H9 (cell line): ENCODE results near the gene FBP2. TPM values are rescaled to one million over a fixed set of nuclear protein-coding genes. Genes with fewer than 3 reads are reported as not detected.

Experiments used
- DNase-seq: peaks from one replicate; pipeline ENCODE4 v3.0.0-alpha.2; 2017
- H2AFZ ChIP-seq: one replicate; pipeline ENCODE4 v1.6.1; 2013; ENCODE audit warnings: mild to moderate bottlenecking, low read length, control low read depth, moderate library complexity
- H2AK5ac ChIP-seq: 2 replicates; pipeline ENCODE4 v1.6.1; 2013; ENCODE audit warnings: low read length, control low read depth, mixed read lengths; ENCODE audit not compliant: insufficient read length
- H2BK120ac ChIP-seq: one replicate; pipeline ENCODE4 v1.6.1; 2013; ENCODE audit warnings: low read depth, mild to moderate bottlenecking, low read length, control low read depth, inconsistent platforms; ENCODE audit not compliant: poor library complexity, severe bottlenecking
- H2BK12ac ChIP-seq: 2 replicates; pipeline ENCODE4 v1.6.1; 2013; ENCODE audit warnings: low read length, control low read depth, mixed read lengths, low read depth; ENCODE audit not compliant: insufficient read length
- H2BK15ac ChIP-seq: 2 replicates; pipeline ENCODE4 v1.6.1; 2013; ENCODE audit warnings: low read depth, low read length, control low read depth
- H2BK20ac ChIP-seq: one replicate; pipeline ENCODE4 v1.6.1; 2013; ENCODE audit warnings: low read depth, mild to moderate bottlenecking, low read length, control low read depth, inconsistent platforms; ENCODE audit not compliant: poor library complexity, severe bottlenecking
- H2BK5ac ChIP-seq: 2 replicates; pipeline ENCODE4 v1.6.1; 2013; ENCODE audit warnings: low read length, control low read depth, mixed read lengths; ENCODE audit not compliant: insufficient read length
- H3K14ac ChIP-seq: 2 replicates; pipeline ENCODE4 v1.6.1; 2013; ENCODE audit warnings: low read length, control low read depth; ENCODE audit not compliant: insufficient read depth
- H3K18ac ChIP-seq: 2 replicates; pipeline ENCODE4 v1.6.1; 2013; ENCODE audit warnings: low read depth, mild to moderate bottlenecking, mixed read lengths, low read length, control low read depth; ENCODE audit not compliant: insufficient read length
- H3K23ac ChIP-seq: 2 replicates; pipeline ENCODE4 v1.6.1; 2013; ENCODE audit warnings: low read length, control low read depth, mixed read lengths, low read depth; ENCODE audit not compliant: insufficient read length
- H3K23me2 ChIP-seq: 2 replicates; pipeline ENCODE4 v1.6.1; 2013; ENCODE audit warnings: low read depth, mild to moderate bottlenecking, mixed read lengths, low read length, control low read depth; ENCODE audit not compliant: insufficient read length, poor library complexity, severe bottlenecking
- H3K27ac ChIP-seq: 2 replicates; pipeline ENCODE4 v1.5.1; 2013; ENCODE audit warnings: low read length, control low read depth, mixed read lengths, low read depth; ENCODE audit not compliant: insufficient read length
- H3K27me3 ChIP-seq: 2 replicates; pipeline ENCODE4 v1.6.1; 2013; ENCODE audit warnings: low read length, control low read depth, inconsistent platforms; ENCODE audit not compliant: insufficient read depth
- H3K4ac ChIP-seq: 2 replicates; pipeline ENCODE4 v1.6.1; 2013; ENCODE audit warnings: low read depth, mild to moderate bottlenecking, control low read depth, inconsistent platforms, low read length, moderate library complexity
- H3K4me1 ChIP-seq: 2 replicates; pipeline ENCODE4 v1.6.1; 2013; ENCODE audit warnings: low read length, control low read depth, inconsistent platforms; ENCODE audit not compliant: insufficient read depth
- H3K4me2 ChIP-seq: 2 replicates; pipeline ENCODE4 v1.6.1; 2013; ENCODE audit warnings: low read length, control low read depth, mixed read lengths; ENCODE audit not compliant: insufficient read length, insufficient read depth
- H3K56ac ChIP-seq: 2 replicates; pipeline ENCODE4 v1.6.1; 2013; ENCODE audit warnings: low read depth, mild to moderate bottlenecking, mixed read lengths, low read length, control low read depth; ENCODE audit not compliant: insufficient read length
- H3K79me1 ChIP-seq: 2 replicates; pipeline ENCODE4 v1.6.1; 2013; ENCODE audit warnings: low read depth, mild to moderate bottlenecking, moderate library complexity, low read length, control low read depth, inconsistent platforms; ENCODE audit not compliant: insufficient read depth, poor library complexity, severe bottlenecking
- H3K79me2 ChIP-seq: 2 replicates; pipeline ENCODE4 v1.6.1; 2013; ENCODE audit warnings: low read length, control low read depth, inconsistent platforms; ENCODE audit not compliant: insufficient read depth
- H3K9ac ChIP-seq: 2 replicates; pipeline ENCODE4 v1.6.1; 2013; ENCODE audit warnings: low read length, control low read depth, mixed read lengths; ENCODE audit not compliant: insufficient read length; ENCODE audit errors: extremely low read depth
- H3K9me3 ChIP-seq: one replicate; pipeline ENCODE4 v1.6.1; 2013; ENCODE audit warnings: low read depth, low read length, inconsistent platforms; ENCODE audit not compliant: control insufficient read depth
- H3T11ph ChIP-seq: one replicate; pipeline ENCODE4 v1.6.1; 2013; ENCODE audit warnings: mild to moderate bottlenecking, low read length, control low read depth, inconsistent platforms
- H4K20me1 ChIP-seq: one replicate; pipeline ENCODE4 v1.6.1; 2013; ENCODE audit not compliant: control insufficient read depth, insufficient read length, insufficient read depth
- H4K5ac ChIP-seq: 2 replicates; pipeline ENCODE4 v1.6.1; 2013; ENCODE audit warnings: low read depth, mild to moderate bottlenecking, mixed read lengths, low read length, control low read depth; ENCODE audit not compliant: insufficient read length
- H4K8ac ChIP-seq: replicated peaks from 2 replicates; pipeline ENCODE4 v1.6.1; 2013; ENCODE audit warnings: low read length, control low read depth, mixed read lengths, low read depth; ENCODE audit not compliant: insufficient read length
- H4K91ac ChIP-seq: 2 replicates; pipeline ENCODE4 v1.6.1; 2013; ENCODE audit warnings: low read depth, mild to moderate bottlenecking, moderate library complexity, mixed read lengths, low read length, control low read depth; ENCODE audit not compliant: insufficient read length
- H3K27ac Mint-ChIP-seq, 3 experiments: 2 replicates in 2 of 3; 3 replicates in 1 of 3; pipeline ENCODE4 v1.8.0; 2020 to 2021; ENCODE audit warnings: mixed read lengths in 3 of 3, mild to moderate bottlenecking in 1 of 3, moderate library complexity in 1 of 3
- H3K27me3 Mint-ChIP-seq: 2 replicates; pipeline ENCODE4 v1.8.0; 2021; ENCODE audit warnings: low read depth, mild to moderate bottlenecking, moderate library complexity, mixed read lengths
- H3K36me3 Mint-ChIP-seq, 3 experiments: 2 replicates in 2 of 3; 3 replicates in 1 of 3; pipeline ENCODE4 v1.8.0; 2020 to 2021; ENCODE audit warnings: low read depth in 3 of 3, mixed read lengths in 3 of 3; ENCODE audit not compliant: insufficient read depth in 1 of 3
- H3K4me1 Mint-ChIP-seq, 2 experiments: 2 replicates each; pipeline ENCODE4 v1.8.0; 2020; ENCODE audit warnings: mixed read lengths in 2 of 2
- H3K4me3 Mint-ChIP-seq, 2 experiments: 2 replicates in 1 of 2; 3 replicates in 1 of 2; pipeline ENCODE4 v1.8.0; 2020 to 2021; ENCODE audit warnings: mild to moderate bottlenecking in 2 of 2, mixed read lengths in 2 of 2, moderate library complexity in 1 of 2
- H3K9me3 Mint-ChIP-seq, 2 experiments: 2 replicates in 1 of 2; 3 replicates in 1 of 2; pipeline ENCODE4 v1.8.0; 2020; ENCODE audit warnings: mild to moderate bottlenecking in 2 of 2, mixed read lengths in 2 of 2, moderate library complexity in 1 of 2
- CTCF ChIP-seq: fragments of 200-600 bp; sonication (generic); conservative IDR thresholded peaks from 3 replicates; pipeline ENCODE4 v1.8.0; 2021; ENCODE audit warnings: antibody characterized with exemption, mild to moderate bottlenecking
- WGBS: extraction: QIAGEN DNeasy Blood & Tissue Kit; methylation state at CpG from one replicate; pipeline ENCODE4 v1.1.7; 2013; ENCODE audit warnings: missing lambda C conversion rate, low lambda C conversion rate, mixed read lengths; ENCODE audit not compliant: insufficient read length; ENCODE audit errors: extremely low coverage; 5-methylcytosine and 5-hydroxymethylcytosine counted together
- total RNA-seq: library from RNA; stranded (reverse); gene quantifications from 2 replicates; pipeline ENCODE4 v1.2.1, GENCODE V29; 2021

Gene FBP2
- total RNA-seq, 1 experiment from 2014 or later = not detected

- no peak for DNase-seq
- Mint-ChIP-seq H3K36me3 (peaks cover 8 to 13% (median 12%) of the 10 kb centered on the region in 3 experiments), H3K27me3 (no peaks in the 10 kb centered on the region; the same call in none of the 2 replicates), H3K9me3 (peaks cover 7% of the 10 kb centered on the region in 2 experiments; a peak in 2 of 5 replicates), H3K27ac (no peak overlapping the region), H3K4me1 (peaks cover 4 to 12% of the 10 kb centered on the region in 2 experiments; a peak in 3 of 4 replicates), H3K4me3 (no peak overlapping the region)
- Histone ChIP-seq H3K56ac (no peak overlapping the region), H4K20me1 (no peaks in the 10 kb centered on the region), H4K91ac (no peak overlapping the region), H2AFZ (no peak overlapping the region), H2BK120ac (no peak overlapping the region), H2BK20ac (no peak overlapping the region), H3K9ac (no peak overlapping the region), H3K4me1 (no peaks in the 10 kb centered on the region), H3K27me3 (no peaks in the 10 kb centered on the region), H3K4ac (no peak overlapping the region), H3K27ac (no peak overlapping the region), H2BK12ac (no peak overlapping the region), H3K79me1 (no peaks in the 10 kb centered on the region), H3K23ac (no peak overlapping the region), H4K8ac (no peak overlapping the region), H3K4me2 (peak overlapping the region; percentile 37), H2BK5ac (no peak overlapping the region), H3K23me2 (peaks cover 8% of the 10 kb centered on the region), H3K14ac (no peak overlapping the region), H2BK15ac (no peak overlapping the region), H2AK5ac (no peak overlapping the region), H3T11ph (no peak overlapping the region), H3K18ac (no peak overlapping the region), H3K79me2 (no peaks in the 10 kb centered on the region), H3K9me3 (no peaks in the 10 kb centered on the region), H4K5ac (no peak overlapping the region)
- WGBS = no CpG with 5 or more reads among the region's 16 CpGs
- TF ChIP-seq CTCF = no peak
These were observed 39.6 kb downstream of the FBP2 start for GRCh38 chr9:94554078-94554438.
